ENCODE results near the gene NNAT. TPM values are rescaled to one million over a fixed set of nuclear protein-coding genes. Genes with fewer than 3 reads are reported as not detected.

Gene NNAT
- total RNA-seq, 1 experiment from 2014 or later, result 43.1 TPM

- H3K27me3 ChIP-seq (ENCODE audit: insufficient read depth, low read length), result no peaks in the 10 kb centered on the region
- no peaks in the 10 kb centered on the region; the same call in none of the 2 replicates for H3K27me3 Mint-ChIP-seq (ENCODE audit: low read depth)
- H3K4me3 Mint-ChIP-seq, result no peak overlapping the region
- no CpG with 5 or more reads among the region's 6 CpGs for WGBS (ENCODE audit: extremely low coverage, insufficient read length, low lambda C conversion rate)
- no peak overlapping the region for H3K23ac ChIP-seq (ENCODE audit: insufficient read length, low read depth, low read length)
- H3K4me1 Mint-ChIP-seq, result peaks cover 2 to 3% of the 10 kb centered on the region in 2 experiments
- no peak overlapping the region for H2BK120ac ChIP-seq (ENCODE audit: low read depth, low read length, poor library complexity, severe bottlenecking)
- no peak overlapping the region for H2BK5ac ChIP-seq (ENCODE audit: insufficient read length, low read length)
- H3K14ac ChIP-seq (ENCODE audit: insufficient read depth, low read length), result no peak overlapping the region
- H4K8ac ChIP-seq (replicated peaks; ENCODE audit: insufficient read length, low read depth, low read length), result no peak overlapping the region
- H4K5ac ChIP-seq (ENCODE audit: insufficient read length, low read depth, low read length), result no peak overlapping the region
- no peaks in the 10 kb centered on the region for H3K9me3 ChIP-seq (ENCODE audit: control insufficient read depth, low read depth, low read length)
- H3K4ac ChIP-seq (ENCODE audit: low read depth, low read length), result no peak overlapping the region
- H4K91ac ChIP-seq (ENCODE audit: insufficient read length, low read depth, low read length), result no peak overlapping the region
- H2BK12ac ChIP-seq (ENCODE audit: insufficient read length, low read depth, low read length), result no peak overlapping the region
- no peak for DNase-seq
- H3K79me2 ChIP-seq (ENCODE audit: insufficient read depth, low read length), result no peaks in the 10 kb centered on the region
- no peak for TF ChIP-seq CTCF (conservative IDR thresholded peaks at IDR 0.05)
- no peak overlapping the region for H2AFZ ChIP-seq (ENCODE audit: low read length)
- H3K23me2 ChIP-seq (ENCODE audit: insufficient read length, low read depth, low read length, poor library complexity, severe bottlenecking), result no peaks in the 10 kb centered on the region
- H2BK15ac ChIP-seq (ENCODE audit: low read depth, low read length), result no peak overlapping the region
- no peak overlapping the region for H3K56ac ChIP-seq (ENCODE audit: insufficient read length, low read depth, low read length)
- no peak overlapping the region for H3K27ac ChIP-seq (ENCODE audit: insufficient read length, low read depth, low read length)
- H3K9me3 Mint-ChIP-seq, result no peaks in the 10 kb centered on the region
- no peak overlapping the region for H3K27ac Mint-ChIP-seq
- no peaks in the 10 kb centered on the region for H4K20me1 ChIP-seq (ENCODE audit: control insufficient read depth, insufficient read depth, insufficient read length)
- H3K9ac ChIP-seq (ENCODE audit: extremely low read depth, insufficient read length, low read length), result no peak overlapping the region
- no peak overlapping the region for H2BK20ac ChIP-seq (ENCODE audit: low read depth, low read length, poor library complexity, severe bottlenecking)
- no peaks in the 10 kb centered on the region for H3K79me1 ChIP-seq (ENCODE audit: insufficient read depth, low read depth, low read length, poor library complexity, severe bottlenecking)
- H3K36me3 Mint-ChIP-seq (ENCODE audit: insufficient read depth in 1 of 3, low read depth in 3 of 3), result no peaks in the 10 kb centered on the region
- H2AK5ac ChIP-seq (ENCODE audit: insufficient read length, low read length), result no peak overlapping the region
- H3T11ph ChIP-seq (ENCODE audit: low read length), result no peak overlapping the region
- no peak overlapping the region for H3K18ac ChIP-seq (ENCODE audit: insufficient read length, low read depth, low read length)
- H3K4me2 ChIP-seq (ENCODE audit: insufficient read depth, insufficient read length, low read length), result no peak overlapping the region
- H3K4me1 ChIP-seq (ENCODE audit: insufficient read depth, low read length), result no peaks in the 10 kb centered on the region
Observed at GRCh38 chr20:37556538-37556937, 35.5 kb downstream of the NNAT start.
